Keratinocyte (primary cell): ENCODE measurements around the gene PAX1.

ENCODE experiments used
- EZH2 ChIP-seq: IDR thresholded peaks from one replicate; pipeline ENCODE4 v1.6.1; 2012; ENCODE audit warnings: inconsistent platforms, mild to moderate bottlenecking, low read length, moderate library complexity
- TF ChIP-seq, protein P1 (sequence below), 3 experiments: IDR thresholded peaks in 1 of 3; conservative IDR thresholded peaks in 1 of 3; optimal IDR thresholded peaks in 1 of 3; 2 replicates in 2 of 3; 3 replicates in 1 of 3; pipeline versions ENCODE3 to v1.5.1; 2011; ENCODE audit warnings: low read length in 3 of 3, mild to moderate bottlenecking in 3 of 3, moderate library complexity in 2 of 3, control low read depth in 1 of 3, inconsistent platforms in 1 of 3; ENCODE audit not compliant: insufficient read depth in 2 of 3; ENCODE audit errors: extremely low read depth in 1 of 3

DNA sequence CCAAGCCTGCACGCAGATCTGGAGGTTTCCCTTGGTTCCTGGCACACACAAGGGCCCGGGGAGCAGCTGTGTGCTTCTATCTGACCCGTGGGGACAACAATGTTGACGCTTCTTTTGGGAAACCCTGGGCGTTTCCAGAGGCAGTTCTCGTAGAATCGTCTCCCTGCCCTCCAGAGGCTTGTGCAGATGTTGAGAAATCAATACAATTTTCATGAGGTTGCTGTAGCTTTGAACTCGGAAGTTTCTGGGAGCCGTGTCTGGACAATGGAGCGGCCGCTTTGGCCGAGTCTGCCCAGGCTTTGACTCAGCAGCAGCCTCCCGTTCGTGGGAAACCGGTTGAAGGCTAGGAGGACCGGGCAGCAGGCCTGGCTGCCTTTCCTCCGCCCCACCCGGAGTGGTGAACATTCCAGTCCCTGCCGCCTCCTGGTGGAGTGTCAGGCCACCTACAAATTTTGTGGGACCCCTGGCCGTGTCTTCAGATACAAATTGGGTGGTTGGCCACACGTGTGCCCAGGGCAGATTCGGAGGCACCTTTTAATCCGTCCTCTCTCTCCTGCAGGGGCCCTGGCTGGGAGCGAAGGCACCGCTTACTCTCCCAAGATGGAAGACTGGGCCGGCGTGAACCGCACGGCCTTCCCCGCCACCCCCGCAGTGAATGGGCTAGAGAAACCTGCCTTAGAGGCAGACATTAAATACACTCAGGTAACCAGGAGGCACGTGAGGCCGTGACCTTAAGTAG lies 2.7 kb downstream of the PAX1 start:
- TF ChIP-seq, protein P1, sequence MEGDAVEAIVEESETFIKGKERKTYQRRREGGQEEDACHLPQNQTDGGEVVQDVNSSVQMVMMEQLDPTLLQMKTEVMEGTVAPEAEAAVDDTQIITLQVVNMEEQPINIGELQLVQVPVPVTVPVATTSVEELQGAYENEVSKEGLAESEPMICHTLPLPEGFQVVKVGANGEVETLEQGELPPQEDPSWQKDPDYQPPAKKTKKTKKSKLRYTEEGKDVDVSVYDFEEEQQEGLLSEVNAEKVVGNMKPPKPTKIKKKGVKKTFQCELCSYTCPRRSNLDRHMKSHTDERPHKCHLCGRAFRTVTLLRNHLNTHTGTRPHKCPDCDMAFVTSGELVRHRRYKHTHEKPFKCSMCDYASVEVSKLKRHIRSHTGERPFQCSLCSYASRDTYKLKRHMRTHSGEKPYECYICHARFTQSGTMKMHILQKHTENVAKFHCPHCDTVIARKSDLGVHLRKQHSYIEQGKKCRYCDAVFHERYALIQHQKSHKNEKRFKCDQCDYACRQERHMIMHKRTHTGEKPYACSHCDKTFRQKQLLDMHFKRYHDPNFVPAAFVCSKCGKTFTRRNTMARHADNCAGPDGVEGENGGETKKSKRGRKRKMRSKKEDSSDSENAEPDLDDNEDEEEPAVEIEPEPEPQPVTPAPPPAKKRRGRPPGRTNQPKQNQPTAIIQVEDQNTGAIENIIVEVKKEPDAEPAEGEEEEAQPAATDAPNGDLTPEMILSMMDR (optimal IDR thresholded peaks at IDR 0.05 in 1 of 3, IDR thresholded peaks at IDR 0.05 in 1 of 3, conservative IDR thresholded peaks at IDR 0.05 in 1 of 3; ENCODE audit: extremely low read depth in 1 of 3, insufficient read depth in 2 of 3, low read length in 3 of 3), result no peak
- TF ChIP-seq EZH2, result no peak
